T47D (cell line): Measurements from ENCODE around the gene KRT9.
"Not testable (repeated sequence)": the region's sequence is repeated elsewhere in the genome, so short reads cannot be mapped to it uniquely, and the experiment has no call there.

ENCODE experiments used
- DNase-seq, 2 experiments: peaks; one replicate each; pipeline versions ENCODE4 v3.0.0 to v3.0.0-alpha.2; 2011 to 2012; ENCODE audit warnings: low read depth in 1 of 2, low spot score in 1 of 2
- JUND ChIP-seq: IDR thresholded peaks from 2 replicates; pipeline ENCODE4 v1.6.1; 2012; ENCODE audit warnings: low read depth
- in situ Hi-C: cut with HindIII; loops from 2 replicates; pipeline ENCODE4 v1.10.0; 2016; ENCODE audit warnings: low sequenced_read_pairs, low pct_unique_long_range_greater_than_20kb

KRT9 gene

DNA sequence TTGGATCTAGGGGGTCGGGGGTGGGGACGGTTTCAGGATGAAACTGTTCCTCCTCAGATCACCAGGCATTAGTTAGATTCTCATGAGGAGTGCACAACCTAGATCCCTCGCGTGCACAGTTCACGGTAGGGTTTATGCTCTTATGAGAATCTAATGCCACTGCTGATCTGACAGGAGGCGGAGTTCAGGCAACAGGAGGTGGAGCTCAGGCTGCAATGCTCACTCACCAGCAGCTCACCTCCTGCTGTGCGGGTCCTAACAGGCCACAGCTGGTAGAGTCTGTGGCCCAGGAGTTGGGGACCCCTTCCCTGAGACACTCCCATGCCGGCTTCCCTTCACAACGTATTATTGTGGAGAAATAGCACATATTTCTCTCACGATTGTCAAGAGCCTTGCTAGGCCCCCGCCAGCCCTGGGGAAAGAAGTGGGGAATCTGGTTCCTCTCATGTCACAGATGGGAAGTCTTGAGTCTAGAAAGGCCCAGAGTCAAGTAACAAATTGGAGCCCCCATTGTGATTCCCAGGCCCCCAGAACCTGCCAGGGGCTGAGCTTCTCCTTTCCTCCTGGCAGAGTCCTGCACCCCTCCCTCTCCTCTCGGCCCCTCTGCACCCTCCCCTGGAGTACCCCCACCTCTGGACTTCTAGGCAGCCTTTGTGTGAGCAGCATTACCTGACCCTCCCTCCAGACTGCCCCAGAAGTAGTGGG is 20.9 kb upstream of the KRT9 start:
- TF ChIP-seq JUND, result no peak
- DNase-seq, result no peak
- in situ Hi-C loops, result no loop called here

DNA sequence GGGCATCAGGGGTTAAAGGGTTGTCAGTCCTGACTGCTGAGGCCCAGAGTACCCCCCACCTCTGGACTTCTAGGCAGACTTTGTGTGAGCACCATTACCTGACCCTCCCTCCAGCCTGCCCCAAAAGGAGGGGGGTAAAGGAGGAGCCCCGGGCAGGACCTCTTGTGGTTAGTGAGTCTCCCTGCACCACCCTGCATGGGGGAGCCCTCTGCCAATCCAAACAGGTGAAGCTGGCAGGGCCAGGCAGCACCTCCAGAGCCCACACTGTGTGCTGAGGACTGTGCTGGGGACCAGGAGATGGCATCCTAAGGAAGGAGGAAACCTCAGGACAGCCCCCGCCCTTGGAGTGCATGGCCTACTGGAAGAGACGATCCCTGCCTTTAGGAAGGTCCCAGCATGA is 17.4 kb upstream of the KRT9 start:
- no peak for TF ChIP-seq JUND
- in situ Hi-C loops, result no loop called here
- no peak for DNase-seq

DNA sequence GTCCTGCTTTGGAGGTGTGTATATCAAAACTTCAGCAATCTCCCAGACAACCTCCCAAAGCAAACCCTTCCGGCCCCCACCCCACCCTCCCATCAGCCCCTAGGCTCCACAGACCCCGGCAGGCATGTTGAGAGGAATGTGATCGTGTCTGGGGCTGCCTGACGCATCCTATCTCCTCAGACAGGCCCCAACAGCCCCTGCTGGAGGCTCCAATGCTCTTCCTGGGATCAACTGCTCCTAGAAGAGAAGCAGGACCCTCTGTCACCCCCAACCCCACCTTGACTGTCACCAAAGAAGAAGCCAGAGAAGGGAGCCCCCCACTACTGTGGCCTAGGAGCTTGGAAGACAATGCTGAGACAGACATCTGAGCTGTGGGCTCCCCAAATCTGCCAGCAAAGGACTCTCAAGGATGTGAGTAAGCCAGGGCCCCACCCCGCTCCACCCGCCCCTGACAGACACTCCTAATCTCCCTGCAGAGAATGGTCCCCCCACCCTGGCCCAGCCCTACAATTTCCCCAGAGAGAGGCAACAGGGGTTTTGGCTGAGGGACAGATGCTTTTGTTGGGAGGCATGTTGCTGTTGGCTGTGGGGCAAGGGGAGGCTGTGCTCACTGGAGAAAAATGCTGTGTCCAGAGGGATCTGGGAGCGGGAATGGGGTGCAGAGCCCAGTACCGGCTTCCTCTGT is 16.4 kb upstream of the KRT9 start:
- in situ Hi-C loops, result no loop called here
- no peak for TF ChIP-seq JUND
- no peak for DNase-seq

DNA sequence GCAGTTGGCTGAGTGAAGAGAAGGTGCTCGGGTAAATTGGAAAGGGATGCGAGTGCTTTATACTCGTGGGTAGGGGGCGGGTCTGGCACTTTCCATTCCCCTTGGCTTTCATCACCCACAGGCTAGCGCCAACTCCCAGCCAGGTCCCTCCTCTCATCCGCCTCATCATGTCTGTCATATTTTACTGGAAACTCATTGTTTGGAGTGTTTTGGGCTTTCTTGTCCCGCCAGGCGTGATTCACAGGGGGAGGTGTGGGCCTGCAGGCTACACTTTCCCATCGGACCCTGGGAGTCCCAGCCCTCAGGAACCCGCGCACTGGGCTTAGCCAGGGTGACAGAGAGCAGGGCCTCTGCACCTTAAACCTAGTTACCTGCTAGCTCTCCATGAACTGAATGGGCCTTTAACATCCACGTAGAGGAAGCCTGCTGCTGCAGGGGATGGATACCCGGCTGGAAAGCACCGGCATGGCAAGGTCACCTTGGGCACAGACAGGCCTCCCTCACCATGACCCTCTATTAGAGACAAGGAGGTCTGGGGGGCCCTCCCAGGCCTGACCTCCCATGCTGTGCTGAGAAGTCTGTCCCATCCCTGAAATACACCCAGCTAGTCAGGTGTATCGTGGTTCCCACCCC is 15.1 kb upstream of the KRT9 start, which contains the start of gene KRT14:
KRT14 (minus strand) TSS at position 33 of the 633 bp plus-strand sequence. CDS start 61 bp downstream, outside the sequence.
- TF ChIP-seq JUND, result no peak
- in situ Hi-C loops, result no loop called here
- no peak for DNase-seq

DNA sequence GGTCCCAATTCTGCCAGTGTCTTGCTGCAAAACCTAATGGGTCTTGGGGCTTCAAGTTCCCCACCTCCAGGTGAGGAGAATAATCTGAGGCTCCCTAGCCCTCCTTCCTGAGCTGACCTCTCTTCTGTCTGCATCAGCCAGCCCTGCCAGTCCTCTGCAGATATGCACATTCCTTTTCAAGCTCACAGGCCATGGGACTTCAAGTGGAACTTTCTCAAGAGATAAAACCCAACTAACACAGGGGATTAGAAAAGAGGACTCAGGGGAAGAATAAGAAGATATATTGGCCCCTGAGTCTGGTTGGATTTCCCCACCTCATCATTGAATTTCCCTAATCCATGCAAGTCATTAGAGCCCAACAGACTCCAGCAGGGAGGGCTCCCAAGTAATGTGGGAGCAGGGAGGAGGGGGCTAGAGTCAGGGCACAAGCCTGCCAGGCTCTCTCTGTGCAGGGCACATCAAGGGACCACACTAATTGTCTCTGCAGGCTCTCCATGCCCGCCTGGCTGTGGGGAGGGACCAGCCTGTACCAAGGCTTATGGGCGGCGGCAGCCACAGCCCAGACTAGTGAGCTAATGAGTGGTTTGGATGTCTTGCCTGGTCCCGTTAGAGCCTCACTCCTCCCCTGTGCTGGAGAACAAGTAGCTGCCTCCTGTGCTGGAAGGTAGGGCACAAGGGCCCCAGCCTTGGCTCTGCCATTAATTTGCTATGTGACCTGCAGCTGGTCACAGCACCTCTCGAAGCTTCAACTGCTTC is 13.6 kb upstream of the KRT9 start:
- no peak for DNase-seq
- in situ Hi-C loops, result no loop called here

DNA sequence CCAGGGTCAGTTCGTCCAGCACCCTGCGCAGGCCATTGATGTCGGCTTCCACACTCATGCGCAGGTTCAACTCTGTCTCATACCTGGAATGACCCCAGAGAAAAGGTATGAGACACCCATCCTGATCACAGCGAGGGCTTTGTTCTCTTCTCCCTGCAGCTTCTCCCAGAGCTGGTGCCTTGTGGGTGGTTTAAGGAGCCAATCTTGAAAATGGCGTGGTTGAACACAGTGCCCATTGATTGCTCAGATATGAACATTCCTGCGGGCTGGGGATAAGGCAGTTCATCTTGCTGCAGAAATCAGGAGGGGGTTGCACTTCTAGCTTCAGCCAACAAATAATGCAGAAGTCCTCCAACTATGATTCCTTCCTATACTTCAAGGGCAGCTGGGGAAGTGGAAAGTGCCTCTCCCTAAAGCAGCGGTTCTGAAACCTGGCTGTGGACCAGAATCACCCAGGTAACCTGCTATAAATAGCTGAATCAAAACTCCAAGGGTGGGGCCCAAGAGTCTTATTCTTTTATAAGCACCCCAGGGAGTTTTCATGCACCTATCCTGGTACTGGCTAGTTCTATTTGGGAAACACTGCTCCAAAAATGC is 12.6 kb upstream of the KRT9 start:
- in situ Hi-C loops, DNase-seq: not testable (repeated sequence)

More for the DNA sequence above, 13.6 kb upstream of the KRT9 start:
- TF ChIP-seq JUND, result no peak

DNA sequence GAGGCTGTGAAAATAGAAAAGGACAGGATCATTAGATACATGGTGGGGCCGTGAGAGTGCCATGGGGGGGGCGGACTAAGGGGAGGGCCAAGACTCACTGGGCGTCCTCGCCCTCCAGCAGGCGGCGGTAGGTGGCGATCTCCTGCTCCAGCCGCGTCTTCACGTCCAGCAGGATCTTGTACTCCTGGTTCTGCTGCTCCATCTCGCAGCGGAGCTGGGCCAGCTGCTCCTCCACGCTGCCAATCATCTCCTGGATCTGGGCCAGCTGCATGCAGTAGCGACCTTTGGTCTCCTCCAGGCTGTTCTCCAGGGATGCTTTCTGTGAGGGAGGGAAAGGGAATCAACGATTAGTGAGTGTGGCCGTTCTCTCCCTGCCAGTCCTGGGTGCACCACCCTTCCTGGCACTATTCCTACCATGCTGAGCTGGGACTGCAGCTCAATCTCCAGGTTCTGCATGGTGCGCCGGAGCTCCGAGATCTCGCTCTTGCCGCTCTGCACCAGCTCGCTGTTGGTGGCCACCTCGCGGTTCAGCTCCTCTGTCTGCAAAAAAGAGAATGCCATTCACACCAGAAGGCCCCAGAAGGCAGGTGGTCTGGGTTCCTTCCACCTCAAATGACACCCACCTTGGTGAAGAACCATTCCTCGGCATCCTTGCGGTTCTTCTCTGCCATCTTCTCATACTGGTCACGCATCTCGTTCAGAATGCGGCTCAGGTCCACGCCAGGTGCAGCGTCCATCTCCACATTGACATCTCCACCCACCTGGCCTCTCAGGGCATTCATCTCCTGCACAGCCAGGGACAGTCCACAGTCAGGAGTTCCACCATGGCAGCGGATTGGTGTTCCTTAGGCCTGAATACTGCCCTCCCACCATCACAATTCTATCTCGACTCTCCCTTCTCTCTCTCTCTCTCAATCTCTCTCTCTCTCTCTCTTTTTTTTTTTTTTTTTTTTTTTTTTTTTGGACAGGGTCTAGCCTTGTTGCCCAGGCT is 11.6 kb upstream of the KRT9 start:
- in situ Hi-C loops, result no loop called here
- DNase-seq, result no peak

DNA sequence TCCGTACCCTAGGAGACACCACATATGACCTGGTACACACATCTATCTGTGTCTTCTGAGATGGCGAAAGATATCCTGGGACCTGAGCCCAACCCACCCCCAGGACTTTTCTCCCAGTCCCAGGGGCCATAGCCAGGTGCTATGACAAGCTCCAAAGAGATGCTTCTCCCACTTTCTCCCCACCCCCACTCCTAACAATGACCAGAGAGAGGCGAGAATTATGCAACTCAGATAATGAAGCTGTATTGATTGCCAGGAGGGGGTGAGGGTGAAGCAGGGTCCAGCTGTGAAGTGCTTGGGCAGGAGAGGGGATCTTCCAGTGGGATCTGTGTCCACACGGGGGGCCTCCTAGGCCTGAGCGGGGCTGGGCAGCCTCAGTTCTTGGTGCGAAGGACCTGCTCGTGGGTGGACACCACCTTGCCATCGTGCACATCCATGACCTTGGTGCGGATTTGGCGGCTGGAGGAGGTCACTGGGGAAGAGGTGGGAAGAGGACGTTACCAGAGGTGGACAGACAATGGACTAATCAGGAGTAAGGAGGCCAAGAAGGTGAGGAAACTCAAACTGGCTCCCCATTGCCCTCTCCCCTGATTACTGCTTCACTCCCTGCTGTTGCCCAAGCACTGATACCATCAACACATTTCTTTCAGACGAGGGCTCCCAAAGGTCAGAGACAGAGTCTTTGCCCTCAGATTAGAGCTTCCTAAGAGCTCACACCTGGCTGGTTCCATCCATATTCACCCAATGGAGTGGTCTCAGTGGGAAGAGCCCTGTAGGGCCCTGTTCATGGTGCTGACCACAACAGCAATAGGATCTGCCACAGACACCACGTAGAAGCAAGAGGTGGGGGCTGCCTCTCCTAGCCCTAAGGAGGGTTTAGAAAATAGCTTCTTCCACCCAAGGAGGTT is 10.5 kb upstream of the KRT9 start:
- DNase-seq, in situ Hi-C loops: not testable (repeated sequence)

More for the DNA sequence above, 11.6 kb upstream of the KRT9 start:
- TF ChIP-seq JUND, result no peak

DNA sequence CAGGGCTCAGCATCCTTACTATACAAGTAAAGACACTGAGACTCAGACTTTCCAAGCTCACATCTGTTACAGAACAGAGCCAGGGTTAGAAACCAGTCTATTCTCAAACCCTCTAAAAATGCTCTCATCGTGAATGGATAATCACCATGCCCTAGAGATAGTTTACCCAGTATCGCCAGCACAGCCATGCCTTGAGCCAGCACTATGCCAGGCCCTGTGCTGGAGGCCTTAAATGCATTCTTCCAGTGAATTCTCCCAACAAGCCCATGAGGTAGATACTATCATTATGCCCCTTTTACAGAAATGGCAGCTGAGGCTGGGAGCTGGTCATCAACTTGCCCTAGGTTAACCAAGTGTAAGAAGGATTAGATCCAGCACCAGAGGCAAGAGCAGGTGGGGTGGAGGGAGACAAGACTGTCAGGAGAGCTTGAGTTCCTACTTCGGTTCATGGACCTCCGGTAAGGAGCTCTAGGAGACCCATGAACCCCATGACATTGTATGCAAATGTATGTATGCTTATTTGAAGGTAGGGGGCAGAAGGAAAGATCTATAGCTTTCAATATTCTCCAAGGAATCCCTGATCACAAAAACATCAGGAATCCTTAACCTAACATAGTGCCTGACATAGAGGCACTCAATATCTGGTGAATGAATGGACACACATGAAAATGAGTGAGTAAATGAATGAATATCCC is 9.7 kb upstream of the KRT9 start:
- DNase-seq, result no peak
- in situ Hi-C loops, result no loop called here
- TF ChIP-seq JUND, result no peak

DNA sequence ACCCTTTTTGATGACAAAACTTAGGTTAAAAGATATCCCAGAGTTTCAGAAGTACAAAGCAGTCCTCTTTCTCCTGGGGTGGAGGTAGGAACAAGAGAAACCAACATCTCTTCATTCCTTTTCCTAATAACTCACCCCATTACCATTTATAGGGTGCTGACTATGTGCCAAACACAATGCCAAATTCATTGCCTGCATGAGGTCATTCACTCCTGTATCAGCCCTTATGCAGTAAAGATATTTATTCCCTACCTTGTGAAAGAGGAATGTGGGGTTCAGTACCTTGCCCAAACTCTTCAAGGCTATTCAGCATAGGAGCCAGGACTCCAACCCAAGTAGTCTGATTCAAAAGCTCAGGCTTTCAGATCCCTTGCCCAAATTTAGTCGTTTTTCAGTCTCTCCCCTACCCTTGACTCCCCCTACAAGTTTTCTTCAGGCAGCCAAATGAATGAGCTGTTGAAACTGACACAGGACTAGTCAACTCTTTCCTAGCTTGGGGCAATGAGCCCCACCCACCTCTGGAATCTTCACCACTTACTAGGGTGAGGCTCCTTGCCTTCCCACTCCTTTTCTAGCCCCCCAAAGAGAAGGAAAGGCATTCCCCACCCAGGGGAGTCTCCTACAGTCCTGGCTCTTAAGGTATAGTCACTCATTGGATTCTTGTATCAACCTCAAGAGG is 9.0 kb upstream of the KRT9 start:
- DNase-seq, result no peak
- in situ Hi-C loops, result no loop called here
- no peak for TF ChIP-seq JUND
